B cell (primary cell): ENCODE data around the gene APOL2. TPM values are rescaled to one million over a fixed set of nuclear protein-coding genes. Genes with fewer than 3 reads are reported as not detected.

Experiments
- polyA plus RNA-seq: library from polyadenylated mRNA; depleted of rRNA; stranded (reverse); fragments of >200 nt; gene quantifications from 2 replicates; pipeline ENCODE4 v1.2.3, GENCODE V29; 2012
- small RNA-seq: library from RNA; depleted of rRNA; stranded (forward); fragments of <200 nt; gene quantifications from one replicate; pipeline ENCODE3, GENCODE V24; 2012; ENCODE audit warnings: low replicate concordance, low read depth; ENCODE audit not compliant: insufficient read length
- total RNA-seq, 2 donors: library from RNA; stranded (reverse); fragments of 120-200 nt in 1 of 2; gene quantifications; 1 replicate in 1 of 2; 2 replicates in 1 of 2; pipeline versions ENCODE4 v1.2.3 to v1.2.4, GENCODE V29; 2013 to 2022

The APOL2 gene
- total and polyA plus RNA-seq, 2 donors (not counting 1 experiment from before 2014, with no cell fraction given): 29.4 to 60.6 TPM

Small RNA genes lying within 50 kb of the gene (small RNA-seq; reads per million reads assigned to genes)
- gene MIR6819: not detected

Other genes with a start within 250 kb of the APOL2 start
- not detected in 2 replicates for gene RBFOX2, start 210.7 kb downstream of the APOL2 start, total RNA-seq
- gene RBFOX2, start 210.7 kb downstream of the APOL2 start, polyA plus RNA-seq: 0.01 TPM in 1 of 2 replicates, not detected in the other
- 97.2 and 107 TPM in 2 replicates for gene APOL3, start 78.8 kb downstream of the APOL2 start, total RNA-seq
- 55.0 and 67.0 TPM in 2 replicates for gene APOL3, start 78.8 kb downstream of the APOL2 start, polyA plus RNA-seq
- gene APOL4, start 37.7 kb downstream of the APOL2 start, total RNA-seq: not detected in 2 replicates
- 0.03 and 1.0 TPM in 2 replicates for gene APOL4, start 37.7 kb downstream of the APOL2 start, polyA plus RNA-seq
- 11.2 and 12.2 TPM in 2 replicates for gene APOL1, start 13.6 kb upstream of the APOL2 start, total RNA-seq
- gene APOL1, start 13.6 kb upstream of the APOL2 start, polyA plus RNA-seq: 3.3 and 3.6 TPM in 2 replicates
- gene MYH9, start 148.4 kb upstream of the APOL2 start, total RNA-seq: 552 and 554 TPM in 2 replicates
- 108 and 130 TPM in 2 replicates for gene MYH9, start 148.4 kb upstream of the APOL2 start, polyA plus RNA-seq
- gene TXN2, start 242.1 kb upstream of the APOL2 start, total RNA-seq: 37.4 and 39.6 TPM in 2 replicates
- 51.2 and 54.6 TPM in 2 replicates for gene TXN2, start 242.1 kb upstream of the APOL2 start, polyA plus RNA-seq